H1 (cell line): ENCODE measurements around the gene CYP2J2. TPM values are rescaled to one million over a fixed set of nuclear protein-coding genes. Genes with fewer than 3 reads are reported as not detected.

Experiments
- CTCF ChIA-PET: fragments of 300-600 bp; sonication (Branson Sonifier 250); formaldehyde crosslinking; loops from one replicate; lab custom pipeline; 2021; ENCODE audit not compliant: partially characterized antibody; lab: Charles Lee
- POLR2A ChIA-PET: fragments of 300-600 bp; sonication (Branson Sonifier 250); formaldehyde crosslinking; loops from one replicate; lab custom pipeline; 2021; ENCODE audit warnings: inconsistent platforms; ENCODE audit not compliant: partially characterized antibody; lab: Charles Lee
- DNase-seq, 2 experiments: peaks; one replicate each; pipeline versions ENCODE4 v3.0.0 to v3.0.0-alpha.2; 2010 to 2022; ENCODE audit warnings: low spot score in 2 of 2, low read depth in 1 of 2, mixed read lengths in 1 of 2
- FAIRE-seq: peaks from 2 replicates; lab custom pipeline; 2011; peaks lifted over from hg19 to GRCh38; lab: Jason Lieb, UNC
- H2AFZ ChIP-seq: 2 replicates; pipeline ENCODE4 v1.8.1; 2012; ENCODE audit warnings: low read length, inconsistent platforms
- H2AK5ac ChIP-seq: 2 replicates; pipeline ENCODE4 v1.6.1; 2013; ENCODE audit warnings: low read depth, low read length
- H2BK120ac ChIP-seq: replicated peaks from 2 replicates; pipeline ENCODE3; 2013; ENCODE audit warnings: low read depth, low read length, inconsistent platforms
- H2BK12ac ChIP-seq: 2 replicates; pipeline ENCODE4 v1.6.1; 2013; ENCODE audit warnings: low read depth, low read length
- H2BK15ac ChIP-seq: 2 replicates; pipeline ENCODE4 v1.6.1; 2013; ENCODE audit warnings: low read length
- H2BK20ac ChIP-seq: 2 replicates; pipeline ENCODE4 v1.6.1; 2013; ENCODE audit warnings: low read length
- H2BK5ac ChIP-seq: 2 replicates; pipeline ENCODE4 v1.6.1; 2013; ENCODE audit warnings: low read depth, low read length
- H3K14ac ChIP-seq: 2 replicates; pipeline ENCODE4 v1.6.1; 2013; ENCODE audit warnings: inconsistent platforms; ENCODE audit not compliant: insufficient read length
- H3K18ac ChIP-seq: 2 replicates; pipeline ENCODE4 v1.6.1; 2013; ENCODE audit warnings: low read length; ENCODE audit errors: extremely low read depth
- H3K23ac ChIP-seq: 2 replicates; pipeline ENCODE4 v1.6.1; 2013; ENCODE audit warnings: inconsistent platforms; ENCODE audit not compliant: insufficient read length
- H3K23me2 ChIP-seq: 2 replicates; pipeline ENCODE4 v1.6.1; 2013; ENCODE audit warnings: low read depth, low read length
- H3K27ac ChIP-seq: 2 replicates; pipeline ENCODE4 v1.6.1; 2011; ENCODE audit warnings: low read depth, low read length, inconsistent platforms
- H3K27me3 ChIP-seq, 4 experiments: replicated peaks in 1 of 4; 1 replicate in 1 of 4; 2 replicates in 3 of 4; pipeline versions ENCODE4 v1.6.1 to v1.8.1; 2011 to 2013; ENCODE audit warnings: low read length in 3 of 4, mild to moderate bottlenecking in 3 of 4, inconsistent platforms in 2 of 4, mixed read lengths in 2 of 4, moderate library complexity in 1 of 4; ENCODE audit not compliant: control insufficient read depth in 3 of 4, insufficient read depth in 3 of 4; ENCODE audit errors: extremely low read depth in 1 of 4
- H3K36me3 ChIP-seq, 4 experiments: 2 replicates each; pipeline versions ENCODE4 v1.6.1 to v1.8.1; 2011 to 2013; ENCODE audit warnings: mild to moderate bottlenecking in 4 of 4, low read length in 3 of 4, moderate library complexity in 2 of 4, control low read depth in 1 of 4, inconsistent platforms in 1 of 4; ENCODE audit not compliant: insufficient read depth in 4 of 4, control insufficient read depth in 2 of 4
- H3K4ac ChIP-seq: replicated peaks from 2 replicates; pipeline ENCODE3; 2013; ENCODE audit warnings: low read length, low read depth, mixed read lengths, inconsistent platforms; ENCODE audit not compliant: insufficient read length
- H3K4me1 ChIP-seq, 4 experiments: replicated peaks in 1 of 4; 1 replicate in 1 of 4; 2 replicates in 3 of 4; pipeline versions ENCODE4 v1.6.1 to v1.8.1; 2011 to 2013; ENCODE audit warnings: low read length in 3 of 4, inconsistent platforms in 2 of 4, mixed read lengths in 1 of 4; ENCODE audit not compliant: insufficient read depth in 4 of 4, control insufficient read depth in 3 of 4
- H3K4me2 ChIP-seq, 2 experiments: 2 replicates each; pipeline versions ENCODE4 v1.6.1 to v1.8.1; 2011 to 2013; ENCODE audit warnings: low read depth in 2 of 2, low read length in 2 of 2, control low read depth in 1 of 2, inconsistent platforms in 1 of 2, mild to moderate bottlenecking in 1 of 2; ENCODE audit not compliant: insufficient read depth in 1 of 2
- H3K4me3 ChIP-seq, 4 experiments: fragments of 200-600, 300-600 bp in 1 of 4; sonication (generic), shearing (Covaris generic), sonication (Bioruptor Twin) in 1 of 4; 2 replicates each; pipeline versions ENCODE4 v1.5.1 to v1.8.1; 2011 to 2016; ENCODE audit warnings: low read length in 4 of 4, low read depth in 3 of 4, control low read depth in 2 of 4, inconsistent platforms in 2 of 4, mild to moderate bottlenecking in 2 of 4, mixed read lengths in 1 of 4, moderate library complexity in 1 of 4; ENCODE audit not compliant: insufficient read depth in 2 of 4; ENCODE audit errors: extremely low read depth in 1 of 4
- H3K56ac ChIP-seq: replicated peaks from 2 replicates; pipeline ENCODE3; 2013; ENCODE audit warnings: low read depth, mild to moderate bottlenecking, mixed read lengths, low read length, inconsistent platforms; ENCODE audit not compliant: insufficient read length
- H3K79me1 ChIP-seq: 2 replicates; pipeline ENCODE4 v1.6.1; 2013; ENCODE audit warnings: low read depth, low read length, control low read depth
- H3K79me2 ChIP-seq, 2 experiments: 2 replicates each; pipeline versions ENCODE4 v1.6.1 to v1.8.1; 2012 to 2013; ENCODE audit warnings: low read length in 2 of 2, mild to moderate bottlenecking in 2 of 2, inconsistent platforms in 1 of 2; ENCODE audit not compliant: insufficient read depth in 2 of 2, control insufficient read depth in 1 of 2
- H3K9ac ChIP-seq, 4 experiments: replicated peaks in 1 of 4; 1 replicate in 1 of 4; 2 replicates in 3 of 4; pipeline versions ENCODE4 v1.6.1 to v1.8.1; 2011 to 2013; ENCODE audit warnings: low read depth in 3 of 4, low read length in 3 of 4, control low read depth in 2 of 4, mild to moderate bottlenecking in 2 of 4, moderate library complexity in 2 of 4, inconsistent platforms in 1 of 4; ENCODE audit errors: extremely low read depth in 1 of 4
- H3K9me3 ChIP-seq, 2 experiments: 2 replicates each; pipeline versions ENCODE4 v1.6.1 to v1.8.1; 2012 to 2013; ENCODE audit warnings: mild to moderate bottlenecking in 2 of 2, moderate library complexity in 2 of 2, control low read depth in 1 of 2, inconsistent platforms in 1 of 2, low read depth in 1 of 2, low read length in 1 of 2, mixed read lengths in 1 of 2; ENCODE audit not compliant: insufficient read depth in 2 of 2
- H4K20me1 ChIP-seq, 2 experiments: replicated peaks in 1 of 2; 2 replicates each; pipeline versions ENCODE3 to v1.8.1; 2011 to 2013; ENCODE audit warnings: inconsistent platforms in 2 of 2, low read length in 2 of 2, mild to moderate bottlenecking in 1 of 2; ENCODE audit not compliant: insufficient read depth in 2 of 2, control insufficient read depth in 1 of 2
- H4K5ac ChIP-seq: 2 replicates; pipeline ENCODE4 v1.6.1; 2013; ENCODE audit warnings: low read length, low read depth, mixed read lengths, inconsistent platforms; ENCODE audit not compliant: insufficient read length
- H4K8ac ChIP-seq: 2 replicates; pipeline ENCODE4 v1.8.0; 2013; ENCODE audit warnings: mild to moderate bottlenecking, moderate library complexity, low read length, inconsistent platforms; ENCODE audit not compliant: insufficient read depth; ENCODE audit errors: extremely low read depth
- H4K91ac ChIP-seq: replicated peaks from 2 replicates; pipeline ENCODE3; 2013; ENCODE audit warnings: low read length, mixed read lengths, inconsistent platforms; ENCODE audit not compliant: insufficient read length
- BACH1 ChIP-seq: IDR thresholded peaks from 2 replicates; pipeline ENCODE4 v1.6.1; 2012; ENCODE audit warnings: low read length, improper control_type of control experiment
- BRCA1 ChIP-seq: IDR thresholded peaks from 2 replicates; pipeline ENCODE4 v1.6.1; 2012; ENCODE audit warnings: low read depth, low read length, improper control_type of control experiment
- CBX5 ChIP-seq: fragments of 300-800, 300-1000 bp; sonication (generic); IDR thresholded peaks from 2 replicates; pipeline ENCODE4 v1.7.1; 2016; ENCODE audit warnings: antibody characterized with exemption, low read length, low read depth
- CBX8 ChIP-seq: fragments of 300-800, 300-1000 bp; sonication (generic); IDR thresholded peaks from 2 replicates; pipeline ENCODE4 v1.7.1; 2016; ENCODE audit warnings: low read depth, low read length, borderline replicate concordance
- CHD2 ChIP-seq: IDR thresholded peaks from 2 replicates; pipeline ENCODE4 v1.6.1; 2012; ENCODE audit warnings: low read length, improper control_type of control experiment
- CREB1 ChIP-seq: IDR thresholded peaks from 2 replicates; pipeline ENCODE4 v1.6.1; 2012; ENCODE audit warnings: inconsistent platforms
- E2F6 ChIP-seq: IDR thresholded peaks from 2 replicates; pipeline ENCODE4 v1.6.1; 2012; ENCODE audit warnings: inconsistent platforms
- EP300 ChIP-seq, 2 experiments: IDR thresholded peaks; 1 replicate in 1 of 2; 2 replicates in 1 of 2; pipeline ENCODE4 v1.6.1; 2011 to 2012; ENCODE audit warnings: low read depth in 2 of 2, low read length in 2 of 2, mild to moderate bottlenecking in 2 of 2, borderline replicate concordance in 1 of 2, inconsistent platforms in 1 of 2, moderate library complexity in 1 of 2
- KDM5A ChIP-seq: fragments of 200-600 bp; IDR thresholded peaks from 2 replicates; pipeline ENCODE4 v1.7.1; 2012; ENCODE audit warnings: mild to moderate bottlenecking, low read length, inconsistent platforms, mixed read lengths
- MAX ChIP-seq: IDR thresholded peaks from 2 replicates; pipeline ENCODE4 v1.6.1; 2012; ENCODE audit warnings: inconsistent platforms
- RNF2 ChIP-seq: fragments of 200-900, 300-1000 bp; sonication (generic); IDR thresholded peaks from 2 replicates; pipeline ENCODE4 v1.7.1; 2016; ENCODE audit warnings: borderline replicate concordance, low read depth, mild to moderate bottlenecking, antibody characterized with exemption, low read length; ENCODE audit not compliant: poor library complexity, severe bottlenecking; ENCODE audit errors: missing control alignments
- TCF12 ChIP-seq: IDR thresholded peaks from 2 replicates; pipeline ENCODE4 v1.6.1; 2011; ENCODE audit warnings: low read depth, mild to moderate bottlenecking, low read length
- WGBS, 2 experiments: shearing (Covaris generic) in 1 of 2; methylation state at CpG; one replicate each; pipeline versions ENCODE4 v1.1.6 to v1.1.7; 2013 to 2015; ENCODE audit warnings: low lambda C conversion rate in 2 of 2, mixed read lengths in 2 of 2, inconsistent platforms in 1 of 2, low coverage in 1 of 2, missing lambda C conversion rate in 1 of 2; ENCODE audit not compliant: insufficient replicate concordance in 2 of 2, insufficient coverage in 1 of 2, insufficient read length in 1 of 2; ENCODE audit errors: extremely low coverage in 1 of 2, missing lambda C conversion rate in 1 of 2; 5-methylcytosine and 5-hydroxymethylcytosine counted together
- polyA plus RNA-seq, 7 experiments: library from polyadenylated mRNA; depleted of rRNA in 3 of 7; stranded (reverse) in 5 of 7; unstranded in 2 of 7; fragments of >200 nt in 5 of 7; fragments of 200-250 nt in 2 of 7; gene quantifications; 1 replicate in 5 of 7; 2 replicates in 1 of 7; 4 replicates in 1 of 7; pipeline versions ENCODE4 v1.2.1 to v1.2.3, GENCODE V29; 2011 to 2013; ENCODE audit warnings: missing spikeins in 2 of 7, mixed read lengths in 2 of 7
- total RNA-seq: library from RNA; stranded (reverse); fragmentation: NEBNext Ultra II Directional; extraction: Animal tissue kit (Norgen Biotek cat#: 25700); gene quantifications from 2 replicates; pipeline ENCODE4 v1.2.1, GENCODE V29; 2021

Gene CYP2J2
- total and polyA plus RNA-seq, 2 of the 8 experiments (the other 6 are each of a cell fraction or from before 2014, with no cell fraction given), result 0.59 to 2.1 TPM

GRCh38 chr1:59852117-59852516 is 74.5 kb downstream of the CYP2J2 start:
- Histone ChIP-seq H3K27ac (no peak overlapping the region), H4K8ac (no peak overlapping the region)
- POLR2A ChIA-PET, result no interaction called here
- TF ChIP-seq TCF12 (no peak), E2F6 (no peak), CHD2 (no peak), CBX5 (no peak), KDM5A (no peak), BRCA1 (no peak), RNF2 (no peak), BACH1 (no peak), CBX8 (no peak), EP300 (IDR thresholded peaks at IDR 0.05; ENCODE audit: borderline replicate concordance in 1 of 2, low read depth in 2 of 2, low read length in 2 of 2) (no peak), MAX (no peak), CREB1 (no peak)

More at GRCh38 chr1:59852117-59852516, 74.5 kb downstream of the CYP2J2 start:
- Histone ChIP-seq H3K56ac (no peak overlapping the region), H3K79me2 (0 out of 4 replicates have a peak, but pooled peaks cover 0 to 3% of the 10 kb centered on the region in 2 experiments), H2BK5ac (no peak overlapping the region), H2AK5ac (no peak overlapping the region), H2BK120ac (no peak overlapping the region), H4K20me1 (no peaks in the 10 kb centered on the region), H4K91ac (no peak overlapping the region), H2AFZ (no peak overlapping the region), H3K36me3 (peaks cover 0 to 29% (median 9%) of the 10 kb centered on the region in 4 experiments; a peak in 5 of 8 replicates), H3K4me2 (no peak overlapping the region), H3K4me1 (peaks cover 0 to 3% (median 0%) of the 10 kb centered on the region in 4 experiments; a peak in 2 of 7 replicates), H3K23me2 (no peaks in the 10 kb centered on the region), H3K4me3 (no peak overlapping the region), H3K4ac (no peak overlapping the region), H3K14ac (no peak overlapping the region), H2BK20ac (no peak overlapping the region), H3K27me3 (no peaks in the 10 kb centered on the region), H2BK15ac (no peak overlapping the region), H3K9ac (no peak overlapping the region), H3K9me3 (no peaks in the 10 kb centered on the region), H3K18ac (no peak overlapping the region), H3K23ac (no peak overlapping the region), H3K79me1 (no peaks in the 10 kb centered on the region), H4K5ac (no peak overlapping the region), H2BK12ac (no peak overlapping the region)
- CTCF ChIA-PET, result no interaction called here
- FAIRE-seq, result no peak
- no peak for DNase-seq
- WGBS, 2 experiments, result 86% methylated on average over 1 of the region's 1 CpG; no CpG with 5 or more reads in 1 of the 2 experiments
